Testis (tissue), 2 donors: ENCODE data around the gene PARVB.

Source experiments
- POLR2A ChIP-seq: fragments of 450-650 bp; IDR thresholded peaks from one replicate; pipeline ENCODE4 v1.6.1; 2017; ENCODE audit warnings: antibody characterized with exemption, mild to moderate bottlenecking, moderate library complexity
- TF ChIP-seq, protein P1 (sequence below), 3 experiments: fragments of 450-650 bp in 2 of 3; fragments of 200-600 bp in 1 of 3; sonication (generic) in 1 of 3; IDR thresholded peaks; one replicate each; pipeline ENCODE4 v1.5.1; 2016 to 2019; ENCODE audit warnings: antibody characterized with exemption in 3 of 3, mild to moderate bottlenecking in 2 of 3, moderate library complexity in 1 of 3

DNA sequence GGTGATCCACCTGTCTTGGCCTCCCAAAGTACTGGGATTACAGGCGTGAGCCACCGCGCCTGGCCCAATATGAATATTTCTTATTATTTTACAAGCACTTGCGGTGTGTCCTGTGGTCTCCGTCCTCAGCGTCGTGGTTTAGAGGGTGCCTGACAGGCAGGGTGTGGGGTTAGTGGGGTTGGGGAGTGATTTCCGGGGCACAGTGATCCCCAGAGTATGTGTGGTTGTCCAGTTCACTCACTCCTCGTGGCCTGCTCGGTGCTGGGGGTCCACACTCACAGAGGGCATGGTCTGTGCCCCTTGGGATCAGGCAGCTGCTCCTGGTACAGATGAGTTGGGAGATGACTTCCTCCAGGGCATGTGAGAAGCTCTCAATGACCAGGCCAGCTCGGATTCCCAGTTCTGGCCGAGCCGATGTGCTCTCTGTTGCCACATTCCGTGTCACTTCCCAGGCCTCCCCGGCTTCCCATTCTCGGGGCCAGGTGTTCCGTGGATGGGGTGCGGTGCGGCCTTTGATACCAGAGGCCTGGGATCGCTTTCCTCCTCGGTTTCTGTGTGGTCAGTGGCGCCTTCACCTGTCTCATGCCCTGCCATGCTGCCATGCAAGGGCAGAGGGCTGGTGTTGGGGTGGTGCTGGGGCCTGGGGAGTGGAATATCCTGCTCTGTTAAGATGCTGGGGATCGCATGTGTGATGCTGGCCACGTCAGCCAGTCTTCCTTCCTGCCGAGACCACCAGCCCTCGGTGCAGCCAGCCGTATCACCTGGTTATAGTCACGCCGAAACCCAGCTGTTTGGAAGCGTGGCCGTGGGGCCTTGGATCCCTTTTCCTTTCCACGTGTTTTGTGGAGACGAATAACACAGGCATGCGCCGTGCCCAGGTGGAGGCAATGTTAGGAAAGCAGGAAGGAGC is 39.6 kb downstream of the PARVB start:
- TF ChIP-seq, protein P1, sequence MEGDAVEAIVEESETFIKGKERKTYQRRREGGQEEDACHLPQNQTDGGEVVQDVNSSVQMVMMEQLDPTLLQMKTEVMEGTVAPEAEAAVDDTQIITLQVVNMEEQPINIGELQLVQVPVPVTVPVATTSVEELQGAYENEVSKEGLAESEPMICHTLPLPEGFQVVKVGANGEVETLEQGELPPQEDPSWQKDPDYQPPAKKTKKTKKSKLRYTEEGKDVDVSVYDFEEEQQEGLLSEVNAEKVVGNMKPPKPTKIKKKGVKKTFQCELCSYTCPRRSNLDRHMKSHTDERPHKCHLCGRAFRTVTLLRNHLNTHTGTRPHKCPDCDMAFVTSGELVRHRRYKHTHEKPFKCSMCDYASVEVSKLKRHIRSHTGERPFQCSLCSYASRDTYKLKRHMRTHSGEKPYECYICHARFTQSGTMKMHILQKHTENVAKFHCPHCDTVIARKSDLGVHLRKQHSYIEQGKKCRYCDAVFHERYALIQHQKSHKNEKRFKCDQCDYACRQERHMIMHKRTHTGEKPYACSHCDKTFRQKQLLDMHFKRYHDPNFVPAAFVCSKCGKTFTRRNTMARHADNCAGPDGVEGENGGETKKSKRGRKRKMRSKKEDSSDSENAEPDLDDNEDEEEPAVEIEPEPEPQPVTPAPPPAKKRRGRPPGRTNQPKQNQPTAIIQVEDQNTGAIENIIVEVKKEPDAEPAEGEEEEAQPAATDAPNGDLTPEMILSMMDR (IDR thresholded peaks at IDR 0.05): no peak
- TF ChIP-seq POLR2A: no peak
